Osteoblast (primary cell): ENCODE data around the gene KLHL29. TPM values are rescaled to one million over a fixed set of nuclear protein-coding genes. Genes with fewer than 3 reads are reported as not detected.

Source experiments
- DNase-seq: peaks from one replicate; pipeline ENCODE4 v3.0.0; 2011; ENCODE audit warnings: low spot score, mixed read lengths; ENCODE audit not compliant: insufficient read length; ENCODE audit errors: missing footprints
- H2AFZ ChIP-seq: 2 replicates; pipeline ENCODE4 v1.6.0; 2011; ENCODE audit warnings: mild to moderate bottlenecking, low read length
- H3K27ac ChIP-seq: 2 replicates; pipeline ENCODE4 v1.5.1; 2011; ENCODE audit warnings: mild to moderate bottlenecking, low read depth, low read length, moderate library complexity
- H3K27me3 ChIP-seq: 2 replicates; pipeline ENCODE4 v1.6.0; 2012; ENCODE audit warnings: mild to moderate bottlenecking, control low read depth, inconsistent platforms, low read length, moderate library complexity; ENCODE audit not compliant: insufficient read depth
- H3K36me3 ChIP-seq: 2 replicates; pipeline ENCODE4 v1.5.1; 2011; ENCODE audit warnings: mild to moderate bottlenecking, low read length, control low read depth, moderate library complexity; ENCODE audit not compliant: insufficient read depth
- H3K4me1 ChIP-seq: 2 replicates; pipeline ENCODE4 v1.5.1; 2011; ENCODE audit warnings: mild to moderate bottlenecking, low read length, control low read depth, moderate library complexity; ENCODE audit not compliant: insufficient read depth
- H3K4me2 ChIP-seq: 2 replicates; pipeline ENCODE4 v1.6.0; 2011; ENCODE audit warnings: mild to moderate bottlenecking, low read length; ENCODE audit not compliant: insufficient read depth
- H3K4me3 ChIP-seq: fragments of 200-600 bp; sonication (generic); 3 replicates; pipeline ENCODE4 v1.5.1; 2012; ENCODE audit warnings: mild to moderate bottlenecking, low read length, inconsistent platforms; ENCODE audit not compliant: insufficient read depth
- H3K79me2 ChIP-seq: 2 replicates; pipeline ENCODE4 v1.6.0; 2012; ENCODE audit warnings: mild to moderate bottlenecking, low read length, control low read depth, inconsistent platforms; ENCODE audit not compliant: insufficient read depth
- H3K9me3 ChIP-seq: 2 replicates; pipeline ENCODE4 v1.5.1; 2011; ENCODE audit warnings: low read depth, low read length, control low read depth
- H4K20me1 ChIP-seq: 2 replicates; pipeline ENCODE4 v1.6.0; 2012; ENCODE audit warnings: mild to moderate bottlenecking, low read length, control low read depth; ENCODE audit not compliant: insufficient read depth
- total RNA-seq: library from RNA; depleted of rRNA; stranded (reverse); fragments of >200 nt; gene quantifications from 2 replicates; pipeline ENCODE4 v1.2.3, GENCODE V29; 2012
- TF ChIP-seq, protein P1 (sequence below): IDR thresholded peaks from 2 replicates; pipeline ENCODE4 v1.5.1; 2011; ENCODE audit warnings: mild to moderate bottlenecking, low read depth, low read length, moderate library complexity; ENCODE audit errors: extremely low read depth

The KLHL29 gene
- total RNA-seq, 1 donor = 3.3 TPM

DNA sequence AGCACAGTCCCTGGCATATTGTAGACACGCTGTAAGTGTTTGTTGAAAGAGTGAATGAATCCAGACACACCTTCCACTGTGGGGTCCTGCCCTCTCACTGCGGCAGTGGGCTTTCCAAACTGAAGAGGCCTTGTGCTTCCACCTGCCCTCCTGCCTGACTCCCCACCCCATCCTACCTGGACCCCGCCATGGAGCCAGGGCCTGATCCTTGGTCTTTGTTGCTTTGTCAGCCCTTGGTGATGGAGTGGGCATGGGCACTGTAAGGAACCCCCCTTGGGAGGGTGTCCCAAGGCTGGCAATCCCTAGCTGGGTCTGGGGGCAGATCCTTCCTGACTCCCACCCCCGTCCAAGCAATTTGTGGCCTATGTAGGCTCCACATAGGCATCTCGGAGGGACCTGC, 33.1 kb downstream of the KLHL29 start:
- no peaks in the 10 kb centered on the region for H3K9me3 ChIP-seq
- H2AFZ ChIP-seq = no peak overlapping the region
- no peaks in the 10 kb centered on the region for H3K79me2 ChIP-seq
- H3K27ac ChIP-seq = peak overlapping the region; percentile 83
- peak overlapping the region; percentile 48 for H3K4me2 ChIP-seq
- TF ChIP-seq, protein P1, sequence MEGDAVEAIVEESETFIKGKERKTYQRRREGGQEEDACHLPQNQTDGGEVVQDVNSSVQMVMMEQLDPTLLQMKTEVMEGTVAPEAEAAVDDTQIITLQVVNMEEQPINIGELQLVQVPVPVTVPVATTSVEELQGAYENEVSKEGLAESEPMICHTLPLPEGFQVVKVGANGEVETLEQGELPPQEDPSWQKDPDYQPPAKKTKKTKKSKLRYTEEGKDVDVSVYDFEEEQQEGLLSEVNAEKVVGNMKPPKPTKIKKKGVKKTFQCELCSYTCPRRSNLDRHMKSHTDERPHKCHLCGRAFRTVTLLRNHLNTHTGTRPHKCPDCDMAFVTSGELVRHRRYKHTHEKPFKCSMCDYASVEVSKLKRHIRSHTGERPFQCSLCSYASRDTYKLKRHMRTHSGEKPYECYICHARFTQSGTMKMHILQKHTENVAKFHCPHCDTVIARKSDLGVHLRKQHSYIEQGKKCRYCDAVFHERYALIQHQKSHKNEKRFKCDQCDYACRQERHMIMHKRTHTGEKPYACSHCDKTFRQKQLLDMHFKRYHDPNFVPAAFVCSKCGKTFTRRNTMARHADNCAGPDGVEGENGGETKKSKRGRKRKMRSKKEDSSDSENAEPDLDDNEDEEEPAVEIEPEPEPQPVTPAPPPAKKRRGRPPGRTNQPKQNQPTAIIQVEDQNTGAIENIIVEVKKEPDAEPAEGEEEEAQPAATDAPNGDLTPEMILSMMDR = no peak
- H3K27me3 ChIP-seq = no peaks in the 10 kb centered on the region
- DNase-seq = no peak
- no peaks in the 10 kb centered on the region for H3K36me3 ChIP-seq
- peaks cover 21% of the 10 kb centered on the region for H3K4me1 ChIP-seq
- H4K20me1 ChIP-seq = no peaks in the 10 kb centered on the region
- no peak overlapping the region for H3K4me3 ChIP-seq

DNA sequence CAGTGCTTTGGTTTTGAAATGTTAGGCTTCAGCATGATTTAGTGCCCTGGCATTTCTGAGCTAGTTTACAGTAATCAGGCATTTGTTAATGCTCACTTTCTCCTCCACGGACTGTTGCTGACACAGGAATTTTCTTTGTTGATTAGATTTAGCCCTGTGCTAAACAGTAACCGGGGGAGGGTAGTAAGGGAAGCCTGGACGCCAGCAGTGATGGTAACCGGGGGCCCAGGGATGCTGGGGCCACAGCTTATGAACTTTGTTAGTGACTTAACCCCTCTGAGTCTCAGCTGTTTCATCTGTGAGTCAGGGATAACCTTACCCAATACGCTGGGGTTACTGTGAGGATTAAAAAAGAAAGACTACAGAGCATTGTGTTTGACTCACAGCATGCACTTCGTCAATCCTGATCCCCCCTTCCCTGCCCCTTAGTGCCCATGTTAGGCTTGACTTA, 33.5 kb downstream of the KLHL29 start:
- Histone ChIP-seq H2AFZ (peak overlapping the region; percentile 48), H4K20me1 (no peaks in the 10 kb centered on the region), H3K4me1 (peaks cover 21% of the 10 kb centered on the region), H3K36me3 (no peaks in the 10 kb centered on the region), H3K4me3 (no peak overlapping the region), H3K27ac (peak overlapping the region; percentile 83), H3K4me2 (peak overlapping the region; percentile 48), H3K79me2 (no peaks in the 10 kb centered on the region), H3K27me3 (no peaks in the 10 kb centered on the region), H3K9me3 (no peaks in the 10 kb centered on the region)
- peak; percentile 89 for DNase-seq
- TF ChIP-seq, protein P1 = no peak

DNA sequence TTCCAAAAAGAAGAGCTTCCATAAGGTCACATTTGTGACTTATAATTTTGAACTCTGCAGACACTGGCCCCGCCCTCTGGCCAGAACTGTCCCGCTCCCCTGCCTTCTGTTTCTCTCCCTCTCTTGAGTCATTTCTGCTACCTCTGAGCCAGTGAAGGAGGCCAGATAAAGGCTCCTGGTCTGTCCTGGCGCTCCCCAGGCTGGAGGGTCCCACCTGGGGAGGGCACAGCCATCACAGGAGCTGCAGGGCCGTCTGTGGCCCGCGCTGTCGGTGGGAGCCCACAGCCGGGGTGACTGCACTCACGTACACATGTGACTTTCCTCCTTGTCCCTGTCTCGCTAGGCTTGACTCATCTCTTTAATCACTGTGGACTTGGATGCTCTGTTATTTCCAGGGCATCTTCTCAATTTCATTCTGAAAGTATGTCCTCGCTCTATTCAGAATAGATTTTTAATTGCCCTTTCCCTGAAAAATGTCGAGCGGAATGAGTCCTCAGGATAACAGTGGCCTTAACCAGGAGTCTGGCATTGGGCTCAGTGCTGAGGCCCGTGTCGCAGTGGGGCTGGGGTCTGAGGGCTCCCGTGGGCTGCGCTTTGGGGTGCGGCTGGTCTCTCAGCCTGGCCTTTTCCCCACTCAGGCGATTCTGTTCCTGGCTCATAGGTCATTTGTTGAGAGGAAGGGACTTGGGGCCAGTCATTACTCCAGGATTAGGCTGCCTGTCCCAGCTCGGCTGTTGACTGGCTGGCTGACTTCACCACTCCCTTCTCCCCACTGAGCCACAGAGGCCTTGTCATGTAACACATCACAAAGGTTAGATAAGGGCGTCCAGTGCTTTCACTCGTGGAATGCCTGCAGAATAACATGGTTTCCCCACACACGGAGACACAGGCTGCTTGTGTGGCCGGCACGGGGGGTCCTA, 34.5 kb downstream of the KLHL29 start:
- Histone ChIP-seq H3K4me1 (peaks cover 21% of the 10 kb centered on the region), H3K27me3 (no peaks in the 10 kb centered on the region), H3K79me2 (no peaks in the 10 kb centered on the region), H3K9me3 (no peaks in the 10 kb centered on the region), H3K27ac (peak overlapping the region; percentile 83), H2AFZ (no peak overlapping the region), H4K20me1 (no peaks in the 10 kb centered on the region), H3K4me3 (no peak overlapping the region), H3K4me2 (peak overlapping the region; percentile 48), H3K36me3 (no peaks in the 10 kb centered on the region)
- TF ChIP-seq, protein P1 = no peak
- peak; percentile 81 for DNase-seq

DNA sequence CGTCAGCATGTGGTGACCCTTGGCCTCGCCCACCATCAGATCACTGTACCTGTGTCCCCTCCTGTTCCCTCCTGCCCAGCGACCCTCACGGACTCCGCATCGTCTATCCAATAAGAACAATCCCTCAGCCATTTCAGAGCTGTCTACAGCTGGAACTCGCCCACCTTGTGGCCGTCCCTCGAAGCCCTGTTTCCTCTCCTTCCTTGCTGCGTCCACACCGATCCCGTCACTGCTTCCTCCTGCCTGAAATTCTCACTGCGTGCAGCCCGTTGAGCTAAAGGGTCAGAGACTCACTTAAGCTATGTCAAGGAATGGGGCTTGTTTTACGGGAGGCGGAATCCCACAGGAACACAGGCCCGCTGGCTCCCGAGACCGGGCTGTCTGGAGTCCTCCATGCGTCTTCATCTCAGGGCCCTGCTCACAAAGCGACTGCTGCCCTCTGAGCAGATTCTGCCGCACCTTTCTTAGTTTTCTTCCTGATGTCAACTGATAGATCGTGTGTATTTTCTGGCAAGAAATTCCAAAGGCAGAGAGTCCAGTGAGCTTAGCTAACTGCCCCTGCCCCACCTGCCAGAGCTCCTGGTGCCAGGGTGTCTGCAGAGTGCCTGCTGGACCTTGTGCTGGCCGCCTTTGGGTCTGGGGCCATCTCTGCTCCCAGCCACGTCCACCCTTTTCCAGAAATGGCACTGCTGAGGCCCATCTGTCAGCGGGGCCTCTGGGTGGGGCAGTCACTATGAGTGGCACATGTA, 35.3 kb downstream of the KLHL29 start:
- TF ChIP-seq, protein P1 = no peak
- Histone ChIP-seq H3K36me3 (no peaks in the 10 kb centered on the region), H3K4me2 (no peak overlapping the region), H3K27ac (no peak overlapping the region), H3K79me2 (no peaks in the 10 kb centered on the region), H2AFZ (no peak overlapping the region), H3K27me3 (no peaks in the 10 kb centered on the region), H3K4me3 (no peak overlapping the region), H3K4me1 (peaks cover 21% of the 10 kb centered on the region), H4K20me1 (no peaks in the 10 kb centered on the region), H3K9me3 (no peaks in the 10 kb centered on the region)
- DNase-seq = no peak
